Nephron progenitor cell (in vitro differentiated cells): Measurements from ENCODE around the gene CDC42.

ENCODE experiments used
- DNase-seq: peaks from one replicate; pipeline ENCODE4 v3.0.0; 2021
- H3K27ac Mint-ChIP-seq: 2 replicates; pipeline ENCODE4 v1.8.0; 2021; ENCODE audit warnings: mild to moderate bottlenecking, moderate library complexity, mixed read lengths
- H3K27me3 Mint-ChIP-seq: 2 replicates; pipeline ENCODE4 v1.8.0; 2021; ENCODE audit warnings: mild to moderate bottlenecking, low read depth, mixed read lengths; ENCODE audit not compliant: poor library complexity
- H3K36me3 Mint-ChIP-seq: 2 replicates; pipeline ENCODE4 v1.8.0; 2021; ENCODE audit warnings: low read depth, mixed read lengths
- H3K4me1 Mint-ChIP-seq: 2 replicates; pipeline ENCODE4 v1.8.0; 2021; ENCODE audit warnings: mixed read lengths
- H3K4me3 Mint-ChIP-seq: 2 replicates; pipeline ENCODE4 v1.8.0; 2021; ENCODE audit warnings: mild to moderate bottlenecking, moderate library complexity, mixed read lengths
- H3K9me3 Mint-ChIP-seq: 2 replicates; pipeline ENCODE4 v1.8.0; 2021; ENCODE audit warnings: mild to moderate bottlenecking, moderate library complexity, mixed read lengths
- CTCF ChIP-seq: fragments of 200-600 bp; sonication (generic); IDR thresholded peaks from 2 replicates; pipeline ENCODE4 v1.5.0; 2021; ENCODE audit warnings: antibody characterized with exemption

Gene CDC42

GRCh38 chr1:22093513-22093912 is 41.0 kb downstream of the CDC42 start:
- Mint-ChIP-seq H3K27me3 (no peaks in the 10 kb centered on the region), H3K27ac (no peak overlapping the region)

GRCh38 chr1:22096036-22096435 is 43.5 kb downstream of the CDC42 start:
- TF ChIP-seq CTCF, result no peak

More at GRCh38 chr1:22093513-22093912, 41.0 kb downstream of the CDC42 start:
- no peak for TF ChIP-seq CTCF
- peaks cover 28% of the 10 kb centered on the region for H3K4me1 Mint-ChIP-seq
- H3K4me3 Mint-ChIP-seq, result no peak overlapping the region
- no peak for DNase-seq
- no peaks in the 10 kb centered on the region for H3K9me3 Mint-ChIP-seq
- peaks cover 53% of the 10 kb centered on the region for H3K36me3 Mint-ChIP-seq

GRCh38 chr1:22096463-22096862 is 44.0 kb downstream of the CDC42 start:
- Mint-ChIP-seq H3K27ac (no peak overlapping the region), H3K4me1 (no peaks in the 10 kb centered on the region), H3K4me3 (no peak overlapping the region), H3K36me3 (peaks cover 56% of the 10 kb centered on the region), H3K27me3 (no peaks in the 10 kb centered on the region), H3K9me3 (no peaks in the 10 kb centered on the region)
- no peak for TF ChIP-seq CTCF
- no peak for DNase-seq

More at GRCh38 chr1:22096036-22096435, 43.5 kb downstream of the CDC42 start:
- Mint-ChIP-seq H3K27me3 (no peaks in the 10 kb centered on the region), H3K4me1 (peaks cover 3% of the 10 kb centered on the region), H3K9me3 (no peaks in the 10 kb centered on the region), H3K4me3 (no peak overlapping the region), H3K36me3 (peaks cover 58% of the 10 kb centered on the region), H3K27ac (no peak overlapping the region)
- DNase-seq, result no peak

GRCh38 chr1:22098752-22099151 is 46.2 kb downstream of the CDC42 start:
- H3K27me3 Mint-ChIP-seq, result no peaks in the 10 kb centered on the region
- no peak for TF ChIP-seq CTCF

GRCh38 chr1:22100168-22100567 is 47.7 kb downstream of the CDC42 start:
- H3K4me1 Mint-ChIP-seq, result no peaks in the 10 kb centered on the region
- H3K36me3 Mint-ChIP-seq, result peaks cover 53% of the 10 kb centered on the region
- DNase-seq, result no peak
- H3K27me3 Mint-ChIP-seq, result no peaks in the 10 kb centered on the region
- H3K9me3 Mint-ChIP-seq, result no peaks in the 10 kb centered on the region
- H3K4me3 Mint-ChIP-seq, result no peak overlapping the region
- TF ChIP-seq CTCF, result no peak
- no peak overlapping the region for H3K27ac Mint-ChIP-seq

More at GRCh38 chr1:22098752-22099151, 46.2 kb downstream of the CDC42 start:
- H3K4me1 Mint-ChIP-seq, result no peaks in the 10 kb centered on the region
- H3K36me3 Mint-ChIP-seq, result peaks cover 51% of the 10 kb centered on the region
- H3K27ac Mint-ChIP-seq, result no peak overlapping the region
- no peak overlapping the region for H3K4me3 Mint-ChIP-seq
- DNase-seq, result no peak
- no peaks in the 10 kb centered on the region for H3K9me3 Mint-ChIP-seq

GRCh38 chr1:22101199-22101598 is 48.7 kb downstream of the CDC42 start:
- peaks cover 55% of the 10 kb centered on the region for H3K36me3 Mint-ChIP-seq
- TF ChIP-seq CTCF, result no peak
- H3K27me3 Mint-ChIP-seq, result no peaks in the 10 kb centered on the region
- H3K4me3 Mint-ChIP-seq, result no peak overlapping the region
- H3K4me1 Mint-ChIP-seq, result no peaks in the 10 kb centered on the region
- H3K27ac Mint-ChIP-seq, result no peak overlapping the region
- no peak for DNase-seq
- H3K9me3 Mint-ChIP-seq, result no peaks in the 10 kb centered on the region
